ENCODE measurements around the gene MAP3K2.
A peak's percentile ranks its signal among the peaks of the same experiment; 100 is the strongest.
"Not testable (repeated sequence)": the region's sequence is repeated elsewhere in the genome, so short reads cannot be mapped to it uniquely, and the experiment has no call there.

Gene MAP3K2

GRCh38 chr2:127414638-127415592, 27.1 kb upstream of the MAP3K2 start:
- peaks cover 55% of the 10 kb centered on the region for H3K4me1 Mint-ChIP-seq
- H3K9me3 Mint-ChIP-seq, result peaks cover 3% of the 10 kb centered on the region
- no peak overlapping the region for H3K4me3 Mint-ChIP-seq
- no peaks in the 10 kb centered on the region for H3K36me3 Mint-ChIP-seq (ENCODE audit: low read depth)
- DNase-seq (no peak), ATAC-seq (no peak)
- peaks cover 6% of the 10 kb centered on the region for H3K27me3 Mint-ChIP-seq
- no peak overlapping the region for H3K27ac Mint-ChIP-seq

DNA sequence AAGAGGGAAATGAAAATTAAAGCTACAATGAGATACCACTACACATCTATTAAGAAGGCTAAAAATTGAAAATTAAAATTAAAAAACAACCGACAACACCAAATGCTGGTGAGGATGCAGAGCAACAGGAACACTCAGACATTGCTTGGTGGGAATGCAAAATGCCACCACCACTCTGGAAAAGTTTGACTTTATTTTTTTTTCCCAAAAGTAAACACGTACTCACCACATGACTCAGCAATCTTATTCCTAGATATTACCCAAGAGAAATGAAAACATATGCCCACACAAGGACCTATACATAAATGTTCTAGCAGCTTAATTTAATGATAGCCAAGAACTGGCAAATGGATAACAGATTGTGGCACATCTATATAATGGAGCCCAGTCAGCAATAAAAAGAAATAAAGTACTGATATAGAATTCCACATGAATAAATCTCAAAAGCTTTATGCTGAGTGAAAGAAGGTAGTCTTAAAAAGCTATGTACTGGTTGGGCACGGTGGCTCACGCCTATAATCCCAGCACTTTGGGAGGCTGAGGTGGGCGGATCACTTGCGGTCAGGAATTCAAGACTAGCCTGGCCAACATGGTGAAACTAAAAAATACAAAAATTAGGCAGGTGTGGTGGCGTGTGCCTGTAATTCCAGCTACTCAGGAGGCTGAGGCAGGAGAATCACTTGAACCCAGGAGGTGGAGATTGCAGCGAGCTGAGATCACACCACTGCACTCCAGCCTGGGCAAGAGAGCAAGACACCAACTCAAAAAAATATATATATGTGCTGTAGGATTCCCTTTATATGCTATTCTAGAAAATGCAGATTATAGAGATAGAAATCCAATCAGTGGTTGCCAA, 26.2 kb upstream of the MAP3K2 start:
- ATAC-seq (no peak), DNase-seq (no peak)
- peaks cover 59% of the 10 kb centered on the region for H3K4me1 Mint-ChIP-seq
- H3K4me3 Mint-ChIP-seq, result no peak overlapping the region
- H3K36me3 Mint-ChIP-seq (ENCODE audit: low read depth), result no peaks in the 10 kb centered on the region
- peaks cover 3% of the 10 kb centered on the region for H3K9me3 Mint-ChIP-seq
- H3K27me3 Mint-ChIP-seq, result peaks cover 6% of the 10 kb centered on the region
- H3K27ac Mint-ChIP-seq, result no peak overlapping the region

DNA sequence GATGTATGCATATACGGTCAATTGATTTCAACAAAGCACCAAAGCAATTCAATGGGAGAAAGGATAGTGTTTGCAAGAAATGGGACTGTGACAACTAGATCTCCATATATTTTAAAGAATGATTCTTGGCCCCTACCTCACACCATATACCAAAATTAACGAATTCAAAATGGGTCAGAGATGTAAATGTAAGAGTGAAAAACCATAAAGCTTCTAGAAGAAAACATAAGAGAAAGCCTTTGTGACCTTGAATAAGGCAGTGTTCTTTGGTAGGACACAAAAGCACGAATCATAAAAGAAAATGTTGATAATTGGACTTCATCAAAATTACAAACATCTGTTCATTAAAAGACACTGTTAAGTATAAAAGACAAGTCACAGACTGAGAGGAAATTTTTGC, 25.4 kb upstream of the MAP3K2 start:
- Mint-ChIP-seq H3K4me3 (no peak overlapping the region), H3K27me3 (peaks cover 6% of the 10 kb centered on the region), H3K27ac (no peak overlapping the region), H3K4me1 (peaks cover 63% of the 10 kb centered on the region), H3K9me3 (peaks cover 3% of the 10 kb centered on the region), H3K36me3 (ENCODE audit: low read depth) (no peaks in the 10 kb centered on the region)
- ATAC-seq (no peak), DNase-seq (no peak)

DNA sequence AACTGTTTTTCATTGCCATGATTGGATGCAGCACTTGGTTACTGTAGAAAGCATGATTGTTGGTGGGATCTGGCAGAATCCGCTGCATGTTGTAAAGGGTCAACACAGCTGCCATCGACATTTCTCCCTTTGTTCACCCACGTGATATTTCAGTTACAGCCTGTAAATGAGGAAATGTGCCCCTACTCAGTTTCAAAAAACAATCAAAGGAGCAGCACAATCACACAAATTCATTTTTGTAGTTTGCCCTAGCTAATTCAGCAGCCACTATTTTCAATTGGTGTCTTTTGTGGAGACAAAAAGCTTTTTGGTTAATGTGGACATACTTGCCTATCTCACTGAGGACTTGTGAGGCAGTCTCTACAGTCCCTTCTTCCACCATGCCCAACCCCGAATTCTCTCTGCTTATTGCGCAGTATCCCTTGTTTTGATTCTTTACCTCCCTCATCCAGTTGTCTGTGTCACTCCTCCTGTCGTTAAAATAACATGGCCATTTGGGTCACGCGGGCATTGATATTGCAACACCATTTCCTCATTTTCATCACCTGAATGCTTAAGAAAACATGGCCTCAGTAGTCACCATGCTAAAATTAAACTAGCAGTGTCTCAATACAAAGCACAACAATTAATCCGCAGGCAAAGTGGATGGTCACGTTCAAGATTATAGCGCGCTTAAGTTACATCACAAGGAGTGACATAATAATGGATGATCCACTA, 24.0 kb upstream of the MAP3K2 start:
- no peak overlapping the region for H3K27ac Mint-ChIP-seq
- no peaks in the 10 kb centered on the region for H3K36me3 Mint-ChIP-seq (ENCODE audit: low read depth)
- H3K4me1 Mint-ChIP-seq, result peaks cover 62% of the 10 kb centered on the region
- DNase-seq, result no peak
- H3K9me3 Mint-ChIP-seq, result peaks cover 3% of the 10 kb centered on the region
- ATAC-seq, result no peak
- H3K4me3 Mint-ChIP-seq, result peak overlapping the region; percentile 60
- H3K27me3 Mint-ChIP-seq, result peaks cover 6% of the 10 kb centered on the region

- Mint-ChIP-seq H3K27ac (peak overlapping the region; percentile 90), H3K9me3 (peaks cover 3% of the 10 kb centered on the region), H3K27me3 (peaks cover 9% of the 10 kb centered on the region), H3K4me1 (peaks cover 54% of the 10 kb centered on the region), H3K36me3 (ENCODE audit: low read depth) (no peaks in the 10 kb centered on the region), H3K4me3 (peak overlapping the region; percentile 60)
- peak; percentile 83 for ATAC-seq
- DNase-seq, result no peak
Observed at GRCh38 chr2:127410871-127411652, 23.3 kb upstream of the MAP3K2 start.

GRCh38 chr2:127409716-127410115, 21.9 kb upstream of the MAP3K2 start:
- Mint-ChIP-seq H3K4me3 (peak overlapping the region; percentile 21), H3K27ac (peak overlapping the region; percentile 79), H3K4me1 (peaks cover 48% of the 10 kb centered on the region)
- DNase-seq; H3K27me3 Mint-ChIP-seq; ATAC-seq; H3K36me3 Mint-ChIP-seq (ENCODE audit: low read depth); H3K9me3 Mint-ChIP-seq: not testable (repeated sequence)

DNA sequence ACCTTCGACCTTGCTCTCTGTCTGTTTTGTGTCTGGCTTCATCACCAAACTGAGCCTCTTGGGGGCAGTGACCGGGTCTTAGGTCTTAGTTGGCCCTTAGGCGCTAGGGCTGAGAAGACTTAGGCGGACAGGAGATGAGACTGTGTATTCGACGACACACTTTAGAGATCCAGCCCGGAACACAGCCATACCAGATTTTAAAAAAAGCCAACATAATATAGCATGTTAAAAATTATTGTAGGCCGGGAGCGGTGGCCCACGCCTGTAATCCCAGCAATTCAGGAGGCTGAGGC, 21.0 kb upstream of the MAP3K2 start:
- peaks cover 3% of the 10 kb centered on the region for H3K9me3 Mint-ChIP-seq
- peaks cover 7% of the 10 kb centered on the region for H3K27me3 Mint-ChIP-seq
- peaks cover 43% of the 10 kb centered on the region for H3K4me1 Mint-ChIP-seq
- DNase-seq, result no peak
- H3K4me3 Mint-ChIP-seq, result peak overlapping the region; percentile 36
- ATAC-seq, result no peak
- no peaks in the 10 kb centered on the region for H3K36me3 Mint-ChIP-seq (ENCODE audit: low read depth)
- H3K27ac Mint-ChIP-seq, result no peak overlapping the region

GRCh38 chr2:127408004-127408806, 20.4 kb upstream of the MAP3K2 start:
- Mint-ChIP-seq H3K27ac (no peak overlapping the region), H3K4me3 (no peak overlapping the region), H3K27me3 (peaks cover 10% of the 10 kb centered on the region), H3K4me1 (peaks cover 39% of the 10 kb centered on the region), H3K9me3 (peaks cover 3% of the 10 kb centered on the region), H3K36me3 (ENCODE audit: low read depth) (no peaks in the 10 kb centered on the region)
- ATAC-seq, result peak; percentile 85
- peak; percentile 93 for DNase-seq

DNA sequence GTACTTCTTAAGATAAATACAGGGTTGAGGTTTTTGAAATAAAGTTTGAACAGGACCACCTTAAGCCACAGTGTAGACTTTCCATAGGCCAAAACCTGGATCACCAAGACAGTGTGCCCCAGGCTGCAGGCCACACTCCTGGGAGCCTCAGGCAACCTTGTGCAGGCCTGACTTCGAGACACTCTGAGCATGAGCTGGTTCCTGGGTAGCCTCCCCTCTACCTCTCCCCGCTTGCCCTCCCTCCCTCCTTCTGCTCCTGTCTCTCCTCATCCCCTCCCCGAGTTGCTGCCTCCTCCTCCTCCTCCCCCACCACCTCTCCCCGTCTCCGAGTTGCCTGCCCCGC, 19.9 kb upstream of the MAP3K2 start:
- peaks cover 3% of the 10 kb centered on the region for H3K9me3 Mint-ChIP-seq
- peaks cover 40% of the 10 kb centered on the region for H3K4me1 Mint-ChIP-seq
- no peaks in the 10 kb centered on the region for H3K36me3 Mint-ChIP-seq (ENCODE audit: low read depth)
- H3K27ac Mint-ChIP-seq, result no peak overlapping the region
- H3K4me3 Mint-ChIP-seq, result no peak overlapping the region
- ATAC-seq, result peak; percentile 33
- peaks cover 7% of the 10 kb centered on the region for H3K27me3 Mint-ChIP-seq
- no peak for DNase-seq

GRCh38 chr2:127407091-127407490, 19.3 kb upstream of the MAP3K2 start:
- Mint-ChIP-seq H3K36me3 (ENCODE audit: low read depth) (no peaks in the 10 kb centered on the region), H3K27me3 (peaks cover 7% of the 10 kb centered on the region), H3K4me1 (peaks cover 41% of the 10 kb centered on the region), H3K4me3 (no peak overlapping the region), H3K27ac (no peak overlapping the region), H3K9me3 (no peaks in the 10 kb centered on the region)
- ATAC-seq (no peak), DNase-seq (no peak)

DNA sequence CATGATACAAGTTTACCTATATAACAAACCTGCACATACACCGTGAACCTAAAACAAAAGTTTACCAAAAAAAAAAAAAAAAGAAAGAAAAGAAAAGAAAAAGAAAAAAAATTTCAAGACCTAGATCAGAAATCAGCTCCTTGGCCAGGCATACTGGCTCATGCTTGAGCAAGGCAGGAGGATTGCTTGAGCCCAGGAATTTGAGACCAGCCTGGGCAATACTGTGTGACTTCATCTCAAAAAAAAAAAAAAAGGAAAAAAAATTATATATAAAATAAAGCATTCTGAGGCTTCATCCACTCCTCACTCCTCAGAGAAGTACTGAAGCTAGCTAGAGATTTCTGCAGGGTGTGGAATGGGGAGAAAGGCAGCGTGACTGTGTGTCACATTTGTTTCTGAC, 18.7 kb upstream of the MAP3K2 start:
- Mint-ChIP-seq H3K4me3 (no peak overlapping the region), H3K27ac (no peak overlapping the region), H3K9me3 (no peaks in the 10 kb centered on the region), H3K36me3 (ENCODE audit: low read depth) (no peaks in the 10 kb centered on the region), H3K27me3 (peaks cover 7% of the 10 kb centered on the region), H3K4me1 (peaks cover 41% of the 10 kb centered on the region)
- DNase-seq (no peak), ATAC-seq (no peak)

DNA sequence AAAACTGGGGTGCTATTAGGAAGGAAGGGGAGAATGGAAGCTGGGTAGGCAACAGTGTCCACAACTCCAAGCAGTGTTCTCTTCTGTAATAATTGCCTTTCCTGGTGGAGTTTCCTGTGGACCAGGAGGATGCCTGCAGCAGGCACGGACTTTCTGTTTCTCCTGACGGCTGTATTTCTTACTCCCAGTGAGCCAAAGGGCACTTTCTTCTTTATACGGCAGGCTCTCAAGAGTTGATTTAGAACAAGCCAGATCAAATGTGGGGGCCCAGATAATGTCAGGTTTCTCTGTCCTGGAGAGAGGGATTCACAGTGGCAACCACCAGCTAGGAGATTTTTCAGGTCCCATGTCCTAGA, 17.5 kb upstream of the MAP3K2 start:
- Mint-ChIP-seq H3K27ac (no peak overlapping the region), H3K9me3 (no peaks in the 10 kb centered on the region), H3K4me3 (no peak overlapping the region), H3K36me3 (ENCODE audit: low read depth) (no peaks in the 10 kb centered on the region), H3K4me1 (peaks cover 35% of the 10 kb centered on the region), H3K27me3 (peaks cover 7% of the 10 kb centered on the region)
- ATAC-seq, result no peak
- DNase-seq, result no peak

GRCh38 chr2:127404466-127405254, 16.9 kb upstream of the MAP3K2 start:
- Mint-ChIP-seq H3K36me3 (ENCODE audit: low read depth) (no peaks in the 10 kb centered on the region), H3K9me3 (no peaks in the 10 kb centered on the region), H3K27me3 (peaks cover 7% of the 10 kb centered on the region), H3K4me1 (peaks cover 29% of the 10 kb centered on the region), H3K27ac (no peak overlapping the region), H3K4me3 (no peak overlapping the region)
- ATAC-seq (no peak), DNase-seq (no peak)
